Peyer's patch (tissue), 4 donors: ENCODE measurements around the gene MAPK8.

Experiments
- POLR2A ChIP-seq, 2 donors: fragments of 450-650 bp; IDR thresholded peaks; one replicate each; pipeline ENCODE4 v1.5.1; 2017; ENCODE audit warnings: antibody characterized with exemption in 2 of 2, mild to moderate bottlenecking in 2 of 2, moderate library complexity in 2 of 2
- TF ChIP-seq, protein P1 (sequence below), 6 experiments: fragments of 450-650 bp in 4 of 6; fragments of 200-600 bp in 2 of 6; sonication (generic) in 1 of 6; IDR thresholded peaks; one replicate each; pipeline ENCODE4 v1.5.1; 2017 to 2019; ENCODE audit warnings: antibody characterized with exemption in 6 of 6, mild to moderate bottlenecking in 3 of 6, moderate library complexity in 1 of 6

- TF ChIP-seq, protein P1, sequence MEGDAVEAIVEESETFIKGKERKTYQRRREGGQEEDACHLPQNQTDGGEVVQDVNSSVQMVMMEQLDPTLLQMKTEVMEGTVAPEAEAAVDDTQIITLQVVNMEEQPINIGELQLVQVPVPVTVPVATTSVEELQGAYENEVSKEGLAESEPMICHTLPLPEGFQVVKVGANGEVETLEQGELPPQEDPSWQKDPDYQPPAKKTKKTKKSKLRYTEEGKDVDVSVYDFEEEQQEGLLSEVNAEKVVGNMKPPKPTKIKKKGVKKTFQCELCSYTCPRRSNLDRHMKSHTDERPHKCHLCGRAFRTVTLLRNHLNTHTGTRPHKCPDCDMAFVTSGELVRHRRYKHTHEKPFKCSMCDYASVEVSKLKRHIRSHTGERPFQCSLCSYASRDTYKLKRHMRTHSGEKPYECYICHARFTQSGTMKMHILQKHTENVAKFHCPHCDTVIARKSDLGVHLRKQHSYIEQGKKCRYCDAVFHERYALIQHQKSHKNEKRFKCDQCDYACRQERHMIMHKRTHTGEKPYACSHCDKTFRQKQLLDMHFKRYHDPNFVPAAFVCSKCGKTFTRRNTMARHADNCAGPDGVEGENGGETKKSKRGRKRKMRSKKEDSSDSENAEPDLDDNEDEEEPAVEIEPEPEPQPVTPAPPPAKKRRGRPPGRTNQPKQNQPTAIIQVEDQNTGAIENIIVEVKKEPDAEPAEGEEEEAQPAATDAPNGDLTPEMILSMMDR (IDR thresholded peaks at IDR 0.05): no peak
- no peak for TF ChIP-seq POLR2A (IDR thresholded peaks at IDR 0.05)
These were observed 153.7 kb downstream of the MAPK8 start for GRCh38 chr10:48460182-48460581.
